ENCODE results near the gene CYP3A5.
A peak's percentile ranks its signal among the peaks of the same experiment; 100 is the strongest.

CYP3A5 gene

GRCh38 chr7:99615989-99616358 lies 63.8 kb downstream of the CYP3A5 start:
- no peak overlapping the region for H3K9ac ChIP-seq (ENCODE audit: low read depth, low read length, poor library complexity)
- no peak overlapping the region for H2AK5ac ChIP-seq (ENCODE audit: low read depth, low read length)
- peaks cover 7% of the 10 kb centered on the region for H3K79me1 ChIP-seq (ENCODE audit: low read depth, low read length)
- WGBS, 2 donors (ENCODE audit: extremely low coverage in 2 of 2, insufficient read length in 2 of 2, insufficient replicate concordance in 1 of 2), result no CpG with 5 or more reads among the region's 5 CpGs
- H2BK12ac ChIP-seq (ENCODE audit: low read length), result no peak overlapping the region
- H3K23ac ChIP-seq (ENCODE audit: low read depth, low read length, poor library complexity), result no peak overlapping the region
- H2AFZ ChIP-seq (ENCODE audit: low read length), result peak overlapping the region; percentile 94
- no peak overlapping the region for H2BK15ac ChIP-seq (ENCODE audit: low read length)
- no peak for DNase-seq (ENCODE audit: low spot score)
- peak overlapping the region in 1 of 2 donors; percentile 59 for H3K4me3 ChIP-seq (ENCODE audit: low read length in 2 of 2)
- H4K91ac ChIP-seq (ENCODE audit: low read depth, low read length, poor library complexity), result no peak overlapping the region
- no peak overlapping the region for H3K14ac ChIP-seq (ENCODE audit: low read length)
- H3K4me1 ChIP-seq (ENCODE audit: control insufficient read depth in 2 of 2, insufficient read depth in 1 of 2, low read depth in 1 of 2, low read length in 2 of 2), result peaks cover 2 to 4% of the 10 kb centered on the region in 2 donors
- no peaks in the 10 kb centered on the region for H3K9me3 ChIP-seq (replicated peaks in 1 of 2; ENCODE audit: control insufficient read depth in 2 of 2, insufficient read depth in 1 of 2, low read depth in 1 of 2, low read length in 2 of 2)
- no peak overlapping the region for H2BK5ac ChIP-seq (ENCODE audit: low read length)
- H3K4ac ChIP-seq (ENCODE audit: low read length), result no peak overlapping the region
- no peaks in the 10 kb centered on the region for H3K27me3 ChIP-seq (ENCODE audit: control insufficient read depth in 3 of 3, insufficient read depth in 3 of 3, low read depth in 1 of 3, low read length in 3 of 3)
- no peak overlapping the region for H3K27ac ChIP-seq (replicated peaks; ENCODE audit: low read length)
- no peak overlapping the region for H3K4me2 ChIP-seq (ENCODE audit: insufficient read depth, low read length, poor library complexity, severe bottlenecking)
- H3K36me3 ChIP-seq (replicated peaks in 1 of 2; ENCODE audit: control insufficient read depth in 2 of 2, insufficient read depth in 2 of 2, low read length in 2 of 2), result peaks cover 18 to 33% of the 10 kb centered on the region in 2 donors
- no peak overlapping the region for H2BK120ac ChIP-seq (ENCODE audit: low read depth, low read length)
- no peak overlapping the region for H4K8ac ChIP-seq (ENCODE audit: low read depth, low read length)
- H3K18ac ChIP-seq (ENCODE audit: low read length), result no peak overlapping the region

- no peak overlapping the region for H3K23ac ChIP-seq (ENCODE audit: low read depth, low read length, poor library complexity)
- H3K4me3 ChIP-seq (ENCODE audit: low read length in 2 of 2), result no peak overlapping the region
- no CpG with 5 or more reads among the region's 3 CpGs for WGBS, 2 donors (ENCODE audit: extremely low coverage in 2 of 2, insufficient read length in 2 of 2, insufficient replicate concordance in 1 of 2)
- no peak overlapping the region for H3K9ac ChIP-seq (ENCODE audit: low read depth, low read length, poor library complexity)
- no peak overlapping the region for H3K4ac ChIP-seq (ENCODE audit: low read length)
- no peaks in the 10 kb centered on the region for H3K27me3 ChIP-seq (ENCODE audit: control insufficient read depth in 3 of 3, insufficient read depth in 3 of 3, low read depth in 1 of 3, low read length in 3 of 3)
- DNase-seq (ENCODE audit: low spot score), result no peak
- H2BK120ac ChIP-seq (ENCODE audit: low read depth, low read length), result no peak overlapping the region
- H3K18ac ChIP-seq (ENCODE audit: low read length), result no peak overlapping the region
- H3K79me1 ChIP-seq (ENCODE audit: low read depth, low read length), result peaks cover 7% of the 10 kb centered on the region
- H4K91ac ChIP-seq (ENCODE audit: low read depth, low read length, poor library complexity), result no peak overlapping the region
- H2BK5ac ChIP-seq (ENCODE audit: low read length), result no peak overlapping the region
- H2BK12ac ChIP-seq (ENCODE audit: low read length), result no peak overlapping the region
- peaks cover 9 to 18% of the 10 kb centered on the region in 2 donors for H3K36me3 ChIP-seq (replicated peaks in 1 of 2; ENCODE audit: control insufficient read depth in 2 of 2, insufficient read depth in 2 of 2, low read length in 2 of 2)
- no peak overlapping the region for H3K14ac ChIP-seq (ENCODE audit: low read length)
- no peaks in the 10 kb centered on the region for H3K9me3 ChIP-seq (replicated peaks in 1 of 2; ENCODE audit: control insufficient read depth in 2 of 2, insufficient read depth in 1 of 2, low read depth in 1 of 2, low read length in 2 of 2)
- peaks cover 2 to 4% of the 10 kb centered on the region in 2 donors for H3K4me1 ChIP-seq (ENCODE audit: control insufficient read depth in 2 of 2, insufficient read depth in 1 of 2, low read depth in 1 of 2, low read length in 2 of 2)
- H2AFZ ChIP-seq (ENCODE audit: low read length), result no peak overlapping the region
- no peak overlapping the region for H2AK5ac ChIP-seq (ENCODE audit: low read depth, low read length)
- H3K27ac ChIP-seq (replicated peaks; ENCODE audit: low read length), result no peak overlapping the region
- no peak overlapping the region for H4K8ac ChIP-seq (ENCODE audit: low read depth, low read length)
- H2BK15ac ChIP-seq (ENCODE audit: low read length), result no peak overlapping the region
- no peak overlapping the region for H3K4me2 ChIP-seq (ENCODE audit: insufficient read depth, low read length, poor library complexity, severe bottlenecking)
Measured at GRCh38 chr7:99614495-99614894, 65.3 kb downstream of the CYP3A5 start.

GRCh38 chr7:99607548-99607947 lies 72.2 kb downstream of the CYP3A5 start:
- H2BK15ac ChIP-seq (ENCODE audit: low read length), result no peak overlapping the region
- H2AK5ac ChIP-seq (ENCODE audit: low read depth, low read length), result no peak overlapping the region
- H3K14ac ChIP-seq (ENCODE audit: low read length), result peak overlapping the region; percentile 17
- H3K23ac ChIP-seq (ENCODE audit: low read depth, low read length, poor library complexity), result peak overlapping the region; percentile 20
- no peak overlapping the region for H2BK120ac ChIP-seq (ENCODE audit: low read depth, low read length)
- no peaks in the 10 kb centered on the region for H3K4me1 ChIP-seq (ENCODE audit: control insufficient read depth in 2 of 2, insufficient read depth in 1 of 2, low read depth in 1 of 2, low read length in 2 of 2)
- no peaks in the 10 kb centered on the region for H3K9me3 ChIP-seq (replicated peaks in 1 of 2; ENCODE audit: control insufficient read depth in 2 of 2, insufficient read depth in 1 of 2, low read depth in 1 of 2, low read length in 2 of 2)
- no CpG with 5 or more reads among the region's 9 CpGs for WGBS, 2 donors (ENCODE audit: extremely low coverage in 2 of 2, insufficient read length in 2 of 2, insufficient replicate concordance in 1 of 2)
- H2BK5ac ChIP-seq (ENCODE audit: low read length), result no peak overlapping the region
- no peak overlapping the region for H3K18ac ChIP-seq (ENCODE audit: low read length)
- H3K79me1 ChIP-seq (ENCODE audit: low read depth, low read length), result no peaks in the 10 kb centered on the region
- no peak overlapping the region for H3K4me3 ChIP-seq (ENCODE audit: low read length in 2 of 2)
- H2AFZ ChIP-seq (ENCODE audit: low read length), result no peak overlapping the region
- H3K36me3 ChIP-seq (replicated peaks in 1 of 2; ENCODE audit: control insufficient read depth in 2 of 2, insufficient read depth in 2 of 2, low read length in 2 of 2), result no peaks in the 10 kb centered on the region
- no peak overlapping the region for H4K91ac ChIP-seq (ENCODE audit: low read depth, low read length, poor library complexity)
- H3K27ac ChIP-seq (replicated peaks; ENCODE audit: low read length), result no peak overlapping the region
- H3K4ac ChIP-seq (ENCODE audit: low read length), result no peak overlapping the region
- no peak overlapping the region for H4K8ac ChIP-seq (ENCODE audit: low read depth, low read length)
- DNase-seq (ENCODE audit: low spot score), result no peak
- H2BK12ac ChIP-seq (ENCODE audit: low read length), result no peak overlapping the region
- H3K9ac ChIP-seq (ENCODE audit: low read depth, low read length, poor library complexity), result no peak overlapping the region
- no peak overlapping the region for H3K4me2 ChIP-seq (ENCODE audit: insufficient read depth, low read length, poor library complexity, severe bottlenecking)
- no peaks in the 10 kb centered on the region for H3K27me3 ChIP-seq (ENCODE audit: control insufficient read depth in 3 of 3, insufficient read depth in 3 of 3, low read depth in 1 of 3, low read length in 3 of 3)

- Histone ChIP-seq H3K36me3 (replicated peaks in 1 of 2; ENCODE audit: control insufficient read depth in 2 of 2, insufficient read depth in 2 of 2, low read length in 2 of 2) (no peaks in the 10 kb centered on the region), H2AK5ac (ENCODE audit: low read depth, low read length) (no peak overlapping the region), H3K23ac (ENCODE audit: low read depth, low read length, poor library complexity) (no peak overlapping the region), H3K18ac (ENCODE audit: low read length) (no peak overlapping the region), H3K27me3 (ENCODE audit: control insufficient read depth in 3 of 3, insufficient read depth in 3 of 3, low read depth in 1 of 3, low read length in 3 of 3) (no peaks in the 10 kb centered on the region), H3K14ac (ENCODE audit: low read length) (no peak overlapping the region), H2BK12ac (ENCODE audit: low read length) (no peak overlapping the region), H2BK15ac (ENCODE audit: low read length) (no peak overlapping the region), H3K9me3 (replicated peaks in 1 of 2; ENCODE audit: control insufficient read depth in 2 of 2, insufficient read depth in 1 of 2, low read depth in 1 of 2, low read length in 2 of 2) (no peaks in the 10 kb centered on the region), H2BK120ac (ENCODE audit: low read depth, low read length) (no peak overlapping the region), H4K91ac (ENCODE audit: low read depth, low read length, poor library complexity) (no peak overlapping the region), H2BK5ac (ENCODE audit: low read length) (no peak overlapping the region), H2AFZ (ENCODE audit: low read length) (no peak overlapping the region), H3K4me3 (ENCODE audit: low read length in 2 of 2) (no peak overlapping the region), H3K79me1 (ENCODE audit: low read depth, low read length) (no peaks in the 10 kb centered on the region), H4K8ac (ENCODE audit: low read depth, low read length) (no peak overlapping the region), H3K27ac (replicated peaks; ENCODE audit: low read length) (no peak overlapping the region), H3K4ac (ENCODE audit: low read length) (no peak overlapping the region), H3K9ac (ENCODE audit: low read depth, low read length, poor library complexity) (no peak overlapping the region), H3K4me1 (ENCODE audit: control insufficient read depth in 2 of 2, insufficient read depth in 1 of 2, low read depth in 1 of 2, low read length in 2 of 2) (no peaks in the 10 kb centered on the region), H3K4me2 (ENCODE audit: insufficient read depth, low read length, poor library complexity, severe bottlenecking) (no peak overlapping the region)
- DNase-seq (ENCODE audit: low spot score), result no peak
- WGBS, 2 donors (ENCODE audit: extremely low coverage in 2 of 2, insufficient read length in 2 of 2, insufficient replicate concordance in 1 of 2), result no CpG with 5 or more reads among the region's 8 CpGs
Measured at GRCh38 chr7:99606531-99606930, 73.3 kb downstream of the CYP3A5 start.

Data from neuronal stem cell (in vitro differentiated cells).